IPS DF 6.9 (cell line): Measurements from ENCODE around the gene PPARG.
"Not testable (repeated sequence)": the region's sequence is repeated elsewhere in the genome, so short reads cannot be mapped to it uniquely, and the experiment has no call there.

Experiments used
- DNase-seq: peaks from one replicate; pipeline ENCODE4 v3.0.0-alpha.2; 2013; ENCODE audit warnings: low read depth, low spot score
- H3K27ac ChIP-seq: one replicate; pipeline ENCODE4 v1.5.1; 2013; ENCODE audit warnings: low read length, control low read depth
- H3K27me3 ChIP-seq: 2 replicates; pipeline ENCODE4 v1.6.1; 2013; ENCODE audit warnings: mild to moderate bottlenecking, low read length; ENCODE audit not compliant: control insufficient read depth, insufficient read depth
- H3K36me3 ChIP-seq: 2 replicates; pipeline ENCODE4 v1.6.1; 2013; ENCODE audit warnings: low read length; ENCODE audit not compliant: control insufficient read depth, insufficient read depth
- H3K4me1 ChIP-seq: 2 replicates; pipeline ENCODE4 v1.6.1; 2013; ENCODE audit warnings: low read length; ENCODE audit not compliant: control insufficient read depth, insufficient read depth
- H3K4me3 ChIP-seq: 2 replicates; pipeline ENCODE4 v1.5.1; 2013; ENCODE audit warnings: mild to moderate bottlenecking, low read length
- H3K9me3 ChIP-seq: 2 replicates; pipeline ENCODE4 v1.6.1; 2013; ENCODE audit warnings: low read length, inconsistent platforms; ENCODE audit not compliant: control insufficient read depth, insufficient read depth
- WGBS: extraction: QIAGEN DNeasy Blood & Tissue Kit; methylation state at CpG from one replicate; pipeline ENCODE4 v1.1.7; 2013; ENCODE audit warnings: mixed read lengths, missing lambda C conversion rate; ENCODE audit not compliant: insufficient read length, insufficient coverage; 5-methylcytosine and 5-hydroxymethylcytosine counted together

The PPARG gene

DNA sequence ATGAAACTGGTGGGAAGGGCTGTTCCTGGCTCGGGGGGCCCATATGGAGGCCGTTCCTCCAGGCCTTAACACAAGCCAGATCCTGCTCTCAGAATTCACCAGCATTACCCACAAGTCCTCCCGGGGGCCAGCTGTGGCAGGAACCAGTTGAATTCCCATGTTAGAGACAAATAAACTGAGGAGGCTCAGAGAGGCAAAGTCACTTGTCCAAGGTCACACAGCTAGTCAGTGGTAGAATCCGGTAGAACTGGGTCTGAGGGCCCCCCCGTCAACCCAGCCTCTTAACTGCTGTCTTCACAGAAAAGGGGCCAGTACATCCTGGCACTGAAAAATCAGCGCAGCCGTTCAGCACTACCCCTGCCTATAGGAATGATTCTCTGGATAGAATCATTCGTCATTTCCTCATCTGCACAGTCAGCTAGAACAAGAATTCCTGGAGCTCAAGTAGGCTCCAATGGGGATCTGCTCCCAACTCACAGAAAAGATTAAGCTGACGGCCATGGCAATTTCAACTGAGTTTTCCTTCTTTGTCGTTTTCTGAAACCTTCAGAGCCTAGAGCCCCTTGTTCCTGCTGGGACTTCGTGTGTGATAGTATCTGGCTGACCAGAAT lies 183.2 kb downstream of the PPARG start:
- WGBS, result no CpG with 5 or more reads among the region's 11 CpGs
- no peaks in the 10 kb centered on the region for H3K4me1 ChIP-seq
- H3K4me3 ChIP-seq, result no peak overlapping the region
- DNase-seq, result no peak
- H3K36me3 ChIP-seq, result no peaks in the 10 kb centered on the region
- H3K27me3 ChIP-seq, result no peaks in the 10 kb centered on the region
- no peak overlapping the region for H3K27ac ChIP-seq
- H3K9me3 ChIP-seq, result no peaks in the 10 kb centered on the region

DNA sequence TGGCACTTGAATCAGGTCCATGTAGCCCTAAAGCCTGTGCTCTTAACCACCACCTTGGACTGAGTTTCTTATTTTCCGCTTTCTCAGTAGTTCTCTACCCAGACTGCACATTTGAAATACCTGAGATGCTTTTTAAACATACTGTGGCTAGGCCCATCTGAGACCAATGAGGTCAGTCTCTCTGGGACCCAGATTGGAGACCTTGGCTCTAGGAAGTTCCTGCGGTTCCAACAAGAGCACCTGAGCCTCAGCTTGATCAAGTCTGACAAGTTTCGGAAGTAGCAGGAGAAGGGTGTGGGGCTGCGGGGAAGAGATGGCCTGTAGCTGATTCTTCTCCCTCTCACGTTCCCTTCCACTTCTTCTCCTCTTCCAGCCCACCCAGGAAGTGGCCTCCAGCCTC lies 183.9 kb downstream of the PPARG start:
- no CpG with 5 or more reads among the region's 5 CpGs for WGBS

DNA sequence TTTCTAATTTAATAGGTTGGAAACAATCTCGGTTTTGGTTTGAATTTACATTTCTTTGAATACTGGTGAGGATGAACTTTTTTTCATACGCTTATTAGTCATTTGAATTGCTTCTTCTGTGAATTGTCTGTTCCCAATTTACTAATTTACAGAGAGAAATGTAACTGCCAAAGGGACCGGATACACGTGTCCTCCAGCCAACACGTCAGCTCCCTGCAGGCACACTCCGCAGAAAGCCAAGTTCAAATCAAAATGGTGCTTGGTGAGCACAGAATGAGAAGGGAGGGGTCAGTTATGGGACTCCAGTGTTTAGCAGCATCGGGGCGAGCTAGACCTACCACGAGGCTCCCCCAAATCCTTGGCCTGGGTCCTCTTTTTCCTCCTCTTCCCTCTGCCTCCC lies 184.6 kb downstream of the PPARG start:
- no peaks in the 10 kb centered on the region for H3K9me3 ChIP-seq
- no CpG with 5 or more reads among the region's 9 CpGs for WGBS
- H3K27me3 ChIP-seq, result no peaks in the 10 kb centered on the region
- no peak for DNase-seq
- no peaks in the 10 kb centered on the region for H3K4me1 ChIP-seq
- H3K4me3 ChIP-seq, result no peak overlapping the region
- no peaks in the 10 kb centered on the region for H3K36me3 ChIP-seq
- H3K27ac ChIP-seq, result no peak overlapping the region

More for the DNA sequence above, 183.9 kb downstream of the PPARG start:
- H3K36me3 ChIP-seq, result no peaks in the 10 kb centered on the region
- H3K4me1 ChIP-seq, result no peaks in the 10 kb centered on the region
- no peaks in the 10 kb centered on the region for H3K9me3 ChIP-seq
- no peak overlapping the region for H3K4me3 ChIP-seq
- H3K27ac ChIP-seq, result no peak overlapping the region
- H3K27me3 ChIP-seq, result no peaks in the 10 kb centered on the region
- DNase-seq, result no peak

DNA sequence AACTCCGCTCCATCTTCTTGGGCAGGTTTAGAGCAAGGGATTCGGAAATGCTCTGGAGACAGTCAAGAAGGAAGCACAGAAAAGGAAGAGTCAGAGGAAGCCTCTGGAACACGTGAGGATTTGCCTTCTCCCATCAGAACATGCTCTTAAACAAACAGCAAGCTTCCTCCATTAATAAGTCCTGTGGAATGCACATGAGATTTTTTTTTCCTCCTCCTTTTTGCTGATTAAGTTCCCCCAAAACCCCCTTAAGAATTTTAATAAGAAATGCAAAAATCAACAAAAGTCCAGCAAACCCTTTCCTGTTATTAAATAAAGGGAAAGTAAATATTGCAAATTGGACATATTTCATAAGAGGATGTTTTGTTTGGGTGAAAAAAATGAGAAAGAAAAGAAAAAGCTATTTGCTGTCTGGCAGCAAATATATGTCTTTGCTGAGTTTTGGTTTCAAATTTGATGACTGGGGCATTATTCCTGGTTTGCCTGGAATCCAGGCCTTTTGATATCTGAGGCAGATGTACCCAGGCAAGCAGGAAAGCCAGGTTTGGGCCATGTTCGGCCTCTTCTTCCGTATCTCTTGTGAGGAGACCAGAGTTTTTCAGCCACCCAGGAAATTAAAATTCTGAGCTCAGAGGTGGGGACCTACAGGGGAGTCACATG lies 187.5 kb downstream of the PPARG start:
- Histone ChIP-seq H3K36me3 (no peaks in the 10 kb centered on the region), H3K4me3 (no peak overlapping the region), H3K27me3 (no peaks in the 10 kb centered on the region), H3K4me1 (no peaks in the 10 kb centered on the region), H3K9me3 (no peaks in the 10 kb centered on the region), H3K27ac (no peak overlapping the region)
- WGBS, result no CpG with 5 or more reads among the region's 5 CpGs
- DNase-seq, result no peak

DNA sequence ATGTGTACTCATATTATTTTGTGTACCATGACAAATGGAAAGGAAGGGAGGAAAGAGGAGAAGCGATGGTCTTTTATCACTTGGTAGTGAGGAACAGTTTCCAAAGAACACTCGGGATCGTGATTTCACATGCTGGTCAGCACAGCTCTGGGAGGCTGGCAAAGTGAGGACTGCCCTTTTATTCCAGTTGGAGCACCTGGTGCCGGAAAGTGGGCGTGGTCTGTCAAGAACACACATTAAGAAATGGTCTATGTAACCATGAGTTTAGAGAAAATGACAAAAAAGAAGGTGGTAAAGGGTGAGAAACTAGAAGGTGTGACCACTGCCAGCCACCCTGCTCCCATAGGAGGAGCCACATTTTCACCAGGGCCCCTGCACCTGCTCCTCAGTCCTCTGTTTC lies 188.4 kb downstream of the PPARG start:
- Histone ChIP-seq H3K36me3 (no peaks in the 10 kb centered on the region), H3K4me3 (no peak overlapping the region), H3K27me3 (no peaks in the 10 kb centered on the region), H3K9me3 (no peaks in the 10 kb centered on the region), H3K4me1 (no peaks in the 10 kb centered on the region), H3K27ac (no peak overlapping the region)
- no peak for DNase-seq
- WGBS, result no CpG with 5 or more reads among the region's 5 CpGs

DNA sequence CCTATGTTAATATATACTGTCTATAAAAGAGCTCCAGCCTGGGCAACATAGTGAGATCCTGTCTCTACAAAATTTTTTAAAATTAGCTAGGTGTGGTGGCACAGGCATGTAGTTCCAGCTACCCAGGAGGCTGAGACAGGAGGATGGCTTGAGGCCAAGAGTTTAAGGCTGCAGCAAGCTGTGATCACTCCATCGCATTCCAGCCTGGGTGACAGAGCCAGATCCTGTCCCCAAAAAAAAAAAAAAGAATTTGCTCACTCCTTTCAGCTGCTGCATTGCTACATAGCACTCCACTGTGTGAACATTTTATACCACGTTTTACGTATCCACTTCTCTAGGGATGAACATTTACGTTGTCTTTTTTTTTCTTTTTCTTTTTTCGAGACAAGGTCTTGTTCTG lies 189.5 kb downstream of the PPARG start:
- Histone ChIP-seq H3K27me3 (no peaks in the 10 kb centered on the region), H3K36me3 (no peaks in the 10 kb centered on the region), H3K9me3 (no peaks in the 10 kb centered on the region), H3K4me3 (no peak overlapping the region), H3K4me1 (no peaks in the 10 kb centered on the region), H3K27ac (no peak overlapping the region)
- no peak for DNase-seq
- WGBS, result no CpG with 5 or more reads among the region's 5 CpGs

DNA sequence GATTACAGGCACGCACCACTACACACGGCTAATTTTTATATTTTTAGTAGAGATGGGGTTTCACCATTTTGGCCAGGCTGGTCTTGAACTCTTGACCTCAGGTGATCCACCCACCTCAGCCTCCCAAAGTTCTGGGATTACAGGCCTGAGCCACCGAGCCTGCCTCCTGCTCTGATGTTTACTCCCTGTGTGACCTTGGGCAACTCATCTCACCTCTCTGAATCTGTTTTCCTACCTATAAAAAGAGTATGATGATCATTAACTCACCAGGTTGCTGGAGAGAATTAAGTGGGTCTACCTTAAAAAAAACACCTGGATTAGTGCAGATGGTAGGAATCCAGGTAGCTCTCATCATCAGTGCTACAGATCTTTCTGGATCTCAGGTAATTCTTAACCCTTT lies 190.3 kb downstream of the PPARG start:
- H3K27me3 ChIP-seq, DNase-seq, H3K4me3 ChIP-seq, H3K36me3 ChIP-seq, H3K4me1 ChIP-seq, H3K27ac ChIP-seq, H3K9me3 ChIP-seq: not testable (repeated sequence)
- WGBS, result no CpG with 5 or more reads among the region's 3 CpGs

DNA sequence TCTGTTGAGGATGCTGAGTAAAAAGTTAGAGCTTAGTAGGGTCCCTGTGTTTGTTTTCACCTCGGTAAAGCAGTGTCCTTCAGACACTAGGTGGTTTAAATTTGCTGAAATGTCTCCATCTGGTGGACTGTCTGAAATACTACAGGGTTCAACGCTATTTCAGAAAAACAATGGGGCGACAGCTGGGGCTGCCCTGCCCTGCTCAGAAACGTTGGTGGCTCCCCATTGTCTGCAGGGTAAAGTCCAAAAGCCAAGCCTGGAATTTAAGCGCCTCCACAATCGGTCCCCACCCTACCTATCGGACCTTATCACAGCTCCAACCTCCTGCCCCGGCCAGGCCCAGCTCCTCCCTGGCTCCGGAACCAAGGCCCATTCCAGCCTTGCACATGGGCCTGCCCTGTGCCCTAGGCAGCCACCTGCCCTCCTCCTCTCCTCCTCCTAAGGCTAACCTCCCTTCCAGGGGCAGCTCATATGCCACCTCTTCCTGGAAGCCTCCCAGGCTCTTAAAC lies 191.1 kb downstream of the PPARG start:
- H3K4me1 ChIP-seq, result no peaks in the 10 kb centered on the region
- peak; percentile 45 for DNase-seq

DNA sequence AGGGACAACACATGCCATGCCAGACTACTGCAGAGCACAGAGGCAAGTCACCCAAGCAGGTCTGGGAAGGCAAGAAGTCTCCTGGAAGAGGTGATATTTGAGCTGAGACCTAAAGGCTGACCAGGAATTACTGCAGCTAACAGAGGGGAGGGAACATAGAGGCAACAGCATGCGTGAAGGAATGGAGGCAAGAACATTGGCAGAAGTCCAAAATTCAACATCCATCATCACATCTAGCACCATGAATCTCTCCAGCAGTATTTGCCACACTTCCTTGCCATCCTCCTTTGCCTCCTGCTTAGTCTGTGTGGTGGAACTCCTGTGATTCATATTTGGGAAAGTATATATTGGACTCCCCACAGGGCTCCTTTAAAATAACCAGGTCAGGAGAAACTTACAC lies 194.5 kb downstream of the PPARG start:
- no peaks in the 10 kb centered on the region for H3K27me3 ChIP-seq
- no peaks in the 10 kb centered on the region for H3K4me1 ChIP-seq
- no peak overlapping the region for H3K27ac ChIP-seq
- no peaks in the 10 kb centered on the region for H3K9me3 ChIP-seq
- H3K36me3 ChIP-seq, result no peaks in the 10 kb centered on the region; the same call in 1 of the 2 replicates
- WGBS, result no CpG with 5 or more reads among the region's 1 CpG
- no peak for DNase-seq
- H3K4me3 ChIP-seq, result no peak overlapping the region; the same call in 1 of the 2 replicates

More for the DNA sequence above, 191.1 kb downstream of the PPARG start:
- Histone ChIP-seq H3K4me3 (no peak overlapping the region), H3K27ac (no peak overlapping the region), H3K9me3 (no peaks in the 10 kb centered on the region), H3K36me3 (no peaks in the 10 kb centered on the region), H3K27me3 (no peaks in the 10 kb centered on the region)
- no CpG with 5 or more reads among the region's 9 CpGs for WGBS

DNA sequence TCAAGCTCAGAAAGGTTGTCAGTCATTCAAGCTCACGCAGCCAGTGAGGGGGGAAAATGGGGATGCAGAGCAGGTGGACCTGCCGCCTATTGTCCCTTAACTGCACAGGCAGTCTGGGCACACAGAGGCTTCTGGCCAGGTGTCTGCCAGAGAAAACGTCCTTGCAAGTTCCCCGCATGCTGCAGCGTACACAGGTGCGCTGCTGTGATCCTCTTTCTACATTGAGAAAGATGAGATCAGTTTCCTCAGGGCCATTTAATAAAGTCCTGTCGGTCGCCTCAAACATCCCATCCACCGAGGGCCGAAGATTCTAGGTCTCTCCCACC lies 195.0 kb downstream of the PPARG start:
- no peaks in the 10 kb centered on the region for H3K27me3 ChIP-seq

More for the DNA sequence above, 195.0 kb downstream of the PPARG start:
- H3K4me3 ChIP-seq, result peak overlapping the region; percentile 62; the same call in 1 of the 2 replicates
- WGBS, result no CpG with 5 or more reads among the region's 10 CpGs
- H3K4me1 ChIP-seq, result no peaks in the 10 kb centered on the region
- no peak for DNase-seq
- H3K27ac ChIP-seq, result no peak overlapping the region
- H3K36me3 ChIP-seq, result no peaks in the 10 kb centered on the region; the same call in 1 of the 2 replicates
- no peaks in the 10 kb centered on the region for H3K9me3 ChIP-seq
